Embryonic facial prominence (tissue), 1 donor: ENCODE data around the gene PRAMEF14.
"Not testable (repeated sequence)": the region's sequence is repeated elsewhere in the genome, so short reads cannot be mapped to it uniquely, and the experiment has no call there.

Source experiments
- DNase-seq: peaks from one replicate; pipeline ENCODE4 v3.0.0-alpha.2; 2016; ENCODE audit errors: extremely low spot score

Gene PRAMEF14, protein sequence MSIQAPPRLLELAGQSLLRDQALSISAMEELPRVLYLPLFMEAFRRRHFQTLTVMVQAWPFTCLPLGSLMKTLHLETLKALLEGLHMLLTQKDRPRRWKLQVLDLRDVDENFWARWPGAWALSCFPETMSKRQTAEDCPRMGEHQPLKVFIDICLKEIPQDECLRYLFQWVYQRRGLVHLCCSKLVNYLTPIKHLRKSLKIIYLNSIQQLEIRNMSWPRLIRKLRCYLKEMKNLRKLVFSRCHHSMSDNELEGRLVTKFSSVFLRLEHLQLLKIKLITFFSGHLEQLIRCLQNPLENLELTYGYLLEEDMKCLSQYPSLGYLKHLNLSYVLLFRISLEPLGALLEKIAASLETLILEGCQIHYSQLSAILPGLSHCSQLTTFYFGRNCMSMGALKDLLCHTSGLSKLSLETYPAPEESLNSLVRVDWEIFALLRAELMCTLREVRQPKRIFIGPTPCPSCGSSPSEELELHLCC

DNA sequence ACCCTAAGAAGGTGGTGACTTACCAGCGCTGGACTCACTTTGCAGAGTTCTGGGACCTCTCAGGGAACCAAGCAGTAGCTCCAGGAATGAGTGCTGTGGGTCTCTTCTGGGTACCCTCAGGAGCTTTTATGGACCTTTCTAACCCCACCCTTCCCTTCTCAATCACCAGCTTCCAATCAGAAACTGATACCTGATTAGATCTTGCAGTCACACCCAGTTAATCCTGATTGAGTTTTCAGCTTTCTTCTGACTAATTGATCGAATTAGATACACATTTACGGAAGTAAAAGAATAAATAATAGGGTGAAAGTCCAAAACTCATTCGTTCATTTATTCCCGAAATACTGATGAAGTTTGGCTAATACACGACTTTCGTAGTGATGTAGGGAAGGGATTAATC is at the start of gene PRAMEF14:
Gene PRAMEF14, minus strand, starts transcription at position 101 of the 400 bp plus-strand sequence. CDS start 1,820 bp downstream, outside the sequence.
- not testable (repeated sequence) for DNase-seq

- DNase-seq: not testable (repeated sequence)
These were observed 48.4 kb upstream of the PRAMEF14 start for GRCh38 chr1:13395311-13395710.

GRCh38 chr1:13394761-13395160 is 47.8 kb upstream of the PRAMEF14 start:
- not testable (repeated sequence) for DNase-seq

DNA sequence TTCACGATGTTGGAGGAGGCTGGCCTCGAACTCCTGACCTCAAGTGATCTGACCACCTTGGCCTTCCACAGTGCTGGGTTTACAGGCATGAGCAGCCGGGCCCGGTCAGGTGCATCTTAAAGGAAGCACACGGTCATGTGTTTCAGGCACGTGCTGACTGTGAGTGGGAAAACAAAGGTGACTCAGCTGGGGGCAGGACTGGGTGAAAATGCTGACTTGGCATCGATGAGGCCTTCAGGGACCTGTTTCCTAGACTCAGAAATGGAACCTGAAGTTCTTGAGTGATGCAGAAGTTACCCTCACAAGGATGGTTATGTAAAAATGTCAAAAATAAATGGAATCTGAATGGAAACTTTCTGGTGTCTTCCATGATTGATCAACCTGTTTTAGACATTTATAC is 46.1 kb upstream of the PRAMEF14 start:
- not testable (repeated sequence) for DNase-seq

- not testable (repeated sequence) for DNase-seq
These were observed 42.4 kb upstream of the PRAMEF14 start, which contains the start of gene PRAMEF17 for GRCh38 chr1:13389332-13389731. PRAMEF17 (plus strand) TSS chr1:13389632; CDS start chr1:13389658, 26 bp downstream.

GRCh38 chr1:13380380-13380779 is 33.4 kb upstream of the PRAMEF14 start:
- not testable (repeated sequence) for DNase-seq

DNA sequence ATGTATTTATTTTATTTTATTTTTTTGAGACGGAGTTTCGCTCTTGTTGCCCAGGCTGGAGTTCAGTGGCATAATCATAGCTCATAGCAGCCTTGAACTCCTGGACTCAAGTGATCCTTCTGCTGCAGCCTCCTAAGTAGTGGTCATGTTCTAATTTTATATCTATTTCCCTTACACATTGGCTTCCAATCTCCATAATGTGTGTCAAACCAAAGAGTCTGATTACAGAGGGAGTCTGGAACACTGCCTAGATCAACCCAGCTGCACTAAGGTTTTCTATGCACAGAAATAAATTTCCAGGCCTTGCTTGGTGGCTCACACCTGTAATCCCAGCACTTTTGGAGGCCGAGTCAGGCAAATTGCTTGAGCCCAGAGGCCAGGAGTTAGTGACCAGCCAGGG is 32.0 kb upstream of the PRAMEF14 start:
- DNase-seq: not testable (repeated sequence)

- not testable (repeated sequence) for DNase-seq
These were observed 21.6 kb upstream of the PRAMEF14 start for GRCh38 chr1:13368544-13368943.

GRCh38 chr1:13366536-13366935 is 19.6 kb upstream of the PRAMEF14 start:
- DNase-seq: not testable (repeated sequence)

DNA sequence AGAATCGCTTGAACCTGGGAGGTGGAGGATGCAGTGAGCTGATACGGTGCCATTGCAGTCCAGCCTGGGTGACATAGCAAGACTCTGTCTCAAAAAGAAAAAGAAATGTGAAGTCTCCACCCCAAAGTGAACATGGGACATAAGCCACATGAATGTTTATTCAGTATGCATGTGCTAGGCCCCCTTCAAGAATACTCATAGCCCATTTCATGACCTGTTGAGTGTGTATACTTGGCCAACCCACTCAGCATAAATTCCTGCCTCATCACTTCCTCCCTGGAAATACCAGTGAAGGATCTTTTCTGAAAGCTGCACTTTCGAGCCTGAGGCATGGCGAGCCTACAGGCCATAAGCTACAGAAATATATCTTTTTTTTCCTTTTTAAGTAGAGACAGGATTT is 18.0 kb upstream of the PRAMEF14 start:
- DNase-seq: not testable (repeated sequence)

DNA sequence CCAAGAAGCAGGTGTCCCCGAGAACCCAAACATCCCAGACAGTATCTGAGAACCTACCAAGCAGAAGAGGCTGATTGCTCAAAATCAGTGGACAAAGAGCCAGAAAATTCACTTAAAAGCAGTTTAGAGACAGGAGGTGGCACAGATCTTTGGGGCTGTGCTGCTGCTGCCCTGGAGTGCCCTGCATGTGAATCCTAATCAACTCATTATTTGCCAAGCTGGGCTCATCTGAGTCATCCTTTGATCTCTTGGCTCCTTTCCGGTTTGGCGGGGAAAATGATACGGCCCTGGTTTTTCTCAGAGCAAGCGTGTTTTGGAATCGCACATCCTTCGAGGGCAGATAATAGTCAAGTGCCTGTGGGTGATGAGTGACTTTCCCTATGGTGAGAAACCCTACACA is 15.4 kb upstream of the PRAMEF14 start:
- not testable (repeated sequence) for DNase-seq

- DNase-seq: not testable (repeated sequence)
These were observed 9.8 kb upstream of the PRAMEF14 start for GRCh38 chr1:13356774-13357173.

- not testable (repeated sequence) for DNase-seq
These were observed 7.5 kb upstream of the PRAMEF14 start for GRCh38 chr1:13354475-13354874.

GRCh38 chr1:13353476-13353875 is 6.5 kb upstream of the PRAMEF14 start:
- DNase-seq: not testable (repeated sequence)

DNA sequence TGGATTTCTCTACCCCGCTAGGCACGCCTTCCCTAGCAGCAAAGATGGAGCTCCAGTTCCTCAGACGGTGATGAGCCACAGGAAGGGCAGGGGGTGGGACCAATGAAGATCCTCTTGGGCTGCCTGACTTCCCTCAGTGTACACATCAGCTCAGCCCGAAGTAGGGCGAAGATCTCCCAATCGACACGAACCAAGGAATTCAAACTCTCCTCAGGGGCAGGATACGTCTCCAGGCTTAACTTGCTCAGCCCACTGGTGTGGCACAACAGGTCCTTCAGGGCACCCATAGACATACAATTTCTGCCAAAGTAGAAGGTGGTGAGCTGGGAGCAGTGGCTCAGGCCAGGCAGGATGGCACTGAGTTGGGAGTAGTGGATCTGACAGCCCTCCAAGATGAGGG is 4.4 kb downstream of the PRAMEF14 start:
- DNase-seq: not testable (repeated sequence)

GRCh38 chr1:13315281-13315680 is 31.7 kb downstream of the PRAMEF14 start, which contains the start of gene PRAMEF15:
PRAMEF15 (plus strand) TSS chr1:13315581; CDS start chr1:13318408, 2,827 bp downstream.
- not testable (repeated sequence) for DNase-seq

GRCh38 chr1:13303239-13303638 is 43.7 kb downstream of the PRAMEF14 start, which contains the start of gene PRAMEF33:
PRAMEF33 (plus strand) TSS chr1:13303539; CDS start chr1:13305955, 2,416 bp downstream.
- not testable (repeated sequence) for DNase-seq

- not testable (repeated sequence) for DNase-seq
These were observed 44.7 kb downstream of the PRAMEF14 start for GRCh38 chr1:13302197-13302596.

- DNase-seq: not testable (repeated sequence)
These were observed 48.2 kb downstream of the PRAMEF14 start for GRCh38 chr1:13298699-13299098.

- not testable (repeated sequence) for DNase-seq
These were observed 49.6 kb downstream of the PRAMEF14 start for GRCh38 chr1:13297216-13297931.
